WTC11 (cell line): ENCODE data around the gene KLHL41. TPM values are rescaled to one million over a fixed set of nuclear protein-coding genes. Genes with fewer than 3 reads are reported as not detected.

Experiments
- ATAC-seq: fragments of 200-7000 bp; cut with Tn5 transposase; 2 replicates; pipeline ENCODE4 v1.10.0; 2021; ENCODE audit warnings: mild to moderate bottlenecking, moderate library complexity
- CTCF ChIA-PET: fragments of 300-600 bp; sonication (Branson Sonifier 250); formaldehyde crosslinking; loops from one replicate; lab custom pipeline; 2021; ENCODE audit warnings: antibody characterized with exemption; lab: Charles Lee
- POLR2A ChIA-PET: fragments of 350-600 bp; sonication (Branson Sonifier 250); formaldehyde crosslinking; loops from one replicate; lab custom pipeline; 2021; ENCODE audit warnings: antibody characterized with exemption; lab: Charles Lee
- DNase-seq: peaks from one replicate; pipeline ENCODE4 v3.0.0; 2021; ENCODE audit warnings: low spot score
- H3K27ac Mint-ChIP-seq: 2 replicates; pipeline ENCODE4 v1.8.0; 2021; ENCODE audit warnings: mixed read lengths
- H3K27me3 Mint-ChIP-seq: 2 replicates; pipeline ENCODE4 v1.8.0; 2021; ENCODE audit warnings: low read depth, mild to moderate bottlenecking, moderate library complexity, mixed read lengths
- H3K36me3 Mint-ChIP-seq: 2 replicates; pipeline ENCODE4 v1.8.0; 2021; ENCODE audit warnings: mixed read lengths
- H3K4me1 Mint-ChIP-seq: 2 replicates; pipeline ENCODE4 v1.8.0; 2022; ENCODE audit warnings: mixed read lengths
- H3K4me3 Mint-ChIP-seq: 2 replicates; pipeline ENCODE4 v1.8.0; 2021; ENCODE audit warnings: mild to moderate bottlenecking, moderate library complexity, mixed read lengths
- H3K9me3 Mint-ChIP-seq: 2 replicates; pipeline ENCODE4 v1.8.0; 2021; ENCODE audit warnings: mixed read lengths
- ATF2 ChIP-seq: sonication (generic); formaldehyde crosslinking; IDR thresholded peaks from 2 replicates; pipeline ENCODE4 v1.8.1; 2022; ENCODE audit warnings: low read depth, missing genetic modification reagents, borderline replicate concordance
- ATF3 ChIP-seq: sonication (generic); formaldehyde crosslinking; conservative IDR thresholded peaks from 2 replicates; pipeline ENCODE4 v1.8.1; 2022; ENCODE audit warnings: mild to moderate bottlenecking, missing genetic modification reagents
- CREB1 ChIP-seq: sonication (generic); formaldehyde crosslinking; IDR thresholded peaks from 2 replicates; pipeline ENCODE4 v1.8.0; 2023; ENCODE audit warnings: mild to moderate bottlenecking, missing genetic modification reagents
- CREM ChIP-seq: sonication (generic); formaldehyde crosslinking; IDR thresholded peaks from 2 replicates; pipeline ENCODE4 v1.8.1; 2022; ENCODE audit warnings: mild to moderate bottlenecking, missing genetic modification reagents, moderate library complexity
- E2F5 ChIP-seq: sonication (generic); formaldehyde crosslinking; IDR thresholded peaks from 2 replicates; pipeline ENCODE4 v1.8.1; 2022; ENCODE audit warnings: mild to moderate bottlenecking, moderate library complexity, missing genetic modification reagents
- ELF4 ChIP-seq: sonication (generic); formaldehyde crosslinking; IDR thresholded peaks from 2 replicates; pipeline ENCODE4 v1.8.1; 2022; ENCODE audit warnings: low read depth, mild to moderate bottlenecking, moderate library complexity, missing genetic modification reagents
- ESRRA ChIP-seq: sonication (generic); formaldehyde crosslinking; IDR thresholded peaks from 2 replicates; pipeline ENCODE4 v1.8.1; 2022; ENCODE audit warnings: mild to moderate bottlenecking, missing genetic modification reagents, borderline replicate concordance
- GABPB1 ChIP-seq: sonication (generic); formaldehyde crosslinking; IDR thresholded peaks from 2 replicates; pipeline ENCODE4 v1.8.1; 2023; ENCODE audit warnings: mild to moderate bottlenecking, missing genetic modification reagents
- HMGA2 ChIP-seq: fragments of 250-450 bp; sonication (Bioruptor Pico); IDR thresholded peaks from 2 replicates; pipeline ENCODE4 v1.4.0; 2021; ENCODE audit warnings: mild to moderate bottlenecking, moderate library complexity
- KAT7 ChIP-seq: sonication (generic); formaldehyde crosslinking; IDR thresholded peaks from 2 replicates; pipeline ENCODE4 v1.8.1; 2023; ENCODE audit warnings: missing genetic modification reagents, mild to moderate bottlenecking, borderline replicate concordance
- MLX ChIP-seq: sonication (generic); formaldehyde crosslinking; IDR thresholded peaks from 2 replicates; pipeline ENCODE4 v1.8.1; 2023; ENCODE audit warnings: mild to moderate bottlenecking, missing genetic modification reagents, moderate library complexity
- NR2C2 ChIP-seq: sonication (generic); formaldehyde crosslinking; IDR thresholded peaks from 2 replicates; pipeline ENCODE4 v1.8.0; 2022; ENCODE audit warnings: mild to moderate bottlenecking, missing genetic modification reagents
- OVOL2 ChIP-seq: fragments of 250-450 bp; sonication (Bioruptor Pico); IDR thresholded peaks from 2 replicates; pipeline ENCODE4 v1.9.0; 2021; ENCODE audit warnings: mild to moderate bottlenecking, borderline replicate concordance
- RELA ChIP-seq: sonication (generic); formaldehyde crosslinking; IDR thresholded peaks from 2 replicates; pipeline ENCODE4 v1.8.1; 2022; ENCODE audit warnings: missing genetic modification reagents, mild to moderate bottlenecking, borderline replicate concordance
- SMAD3 ChIP-seq: sonication (generic); formaldehyde crosslinking; IDR thresholded peaks from 2 replicates; pipeline ENCODE4 v1.8.0; 2022; ENCODE audit warnings: missing genetic modification reagents, mild to moderate bottlenecking, borderline replicate concordance
- SMAD4 ChIP-seq: sonication (generic); formaldehyde crosslinking; IDR thresholded peaks from 2 replicates; pipeline ENCODE4 v1.8.0; 2022; ENCODE audit warnings: mild to moderate bottlenecking, missing genetic modification reagents
- SOX15 ChIP-seq: fragments of 250-450 bp; sonication (Bioruptor Pico); IDR thresholded peaks from 2 replicates; pipeline ENCODE4 v1.9.0; 2021; ENCODE audit warnings: mild to moderate bottlenecking
- TEAD1 ChIP-seq: sonication (generic); formaldehyde crosslinking; IDR thresholded peaks from 2 replicates; pipeline ENCODE4 v1.8.0; 2022; ENCODE audit warnings: mild to moderate bottlenecking, missing genetic modification reagents
- TEAD4 ChIP-seq: sonication (generic); formaldehyde crosslinking; IDR thresholded peaks from 2 replicates; pipeline ENCODE4 v1.8.0; 2022; ENCODE audit warnings: mild to moderate bottlenecking, missing genetic modification reagents
- TP53 ChIP-seq: sonication (generic); formaldehyde crosslinking; IDR thresholded peaks from 2 replicates; pipeline ENCODE4 v1.8.1; 2023; ENCODE audit warnings: mild to moderate bottlenecking, missing genetic modification reagents
- USF1 ChIP-seq: sonication (generic); formaldehyde crosslinking; IDR thresholded peaks from 2 replicates; pipeline ENCODE4 v1.8.0; 2022; ENCODE audit warnings: mild to moderate bottlenecking, missing genetic modification reagents
- ZBTB21 ChIP-seq: sonication (generic); formaldehyde crosslinking; IDR thresholded peaks from 2 replicates; pipeline ENCODE4 v1.8.1; 2023; ENCODE audit warnings: mild to moderate bottlenecking, missing genetic modification reagents, borderline replicate concordance
- ZNF281 ChIP-seq: sonication (generic); formaldehyde crosslinking; IDR thresholded peaks from 2 replicates; pipeline ENCODE4 v1.8.0; 2023; ENCODE audit warnings: mild to moderate bottlenecking, missing genetic modification reagents
- ZNF671 ChIP-seq: fragments of 250-450 bp; sonication (Bioruptor Pico); IDR thresholded peaks from 2 replicates; pipeline ENCODE4 v1.8.0; 2021; ENCODE audit warnings: mild to moderate bottlenecking
- total RNA-seq: library from RNA; stranded (reverse); gene quantifications from 3 replicates; pipeline ENCODE4 v1.2.3, GENCODE V29; 2021

Gene KLHL41
- total RNA-seq, 1 experiment from 2014 or later: not detected

GRCh38 chr2:169490834-169491233 lies 18.7 kb upstream of the KLHL41 start (continued):
- TF ChIP-seq ELF4 (CRISPR knock-in tag) (no peak), MLX (CRISPR knock-in tag) (no peak), SOX15 (CRISPR knock-in tag) (no peak), SMAD4 (CRISPR knock-in tag) (no peak), ESRRA (CRISPR knock-in tag) (no peak)

- DNase-seq (no peak), ATAC-seq (no peak)
- TF ChIP-seq GABPB1 (no peak), TEAD1 (CRISPR knock-in tag) (no peak), ATF3 (CRISPR knock-in tag) (no peak), NR2C2 (CRISPR knock-in tag) (no peak), HMGA2 (CRISPR knock-in tag) (no peak), ZNF671 (no peak), ATF2 (no peak), TEAD4 (CRISPR knock-in tag) (no peak), OVOL2 (no peak), KAT7 (CRISPR knock-in tag) (no peak), CREB1 (no peak), CREM (no peak)
- Mint-ChIP-seq H3K27me3 (no peaks in the 10 kb centered on the region), H3K4me3 (no peak overlapping the region), H3K9me3 (peaks cover 5% of the 10 kb centered on the region), H3K36me3 (no peaks in the 10 kb centered on the region), H3K27ac (no peak overlapping the region), H3K4me1 (no peaks in the 10 kb centered on the region)
- POLR2A ChIA-PET: no interaction called here
- CTCF ChIA-PET: interaction anchor here (0.7 kb wide), 1 partner anchor 834 kb away, joined by 3 read pairs; no protein-coding TSS in a partner anchor
These were observed 18.1 kb upstream of the KLHL41 start for GRCh38 chr2:169491378-169491777.

GRCh38 chr2:169493360-169493759 lies 16.1 kb upstream of the KLHL41 start:
- no peak for ATAC-seq
- Mint-ChIP-seq H3K27me3 (no peaks in the 10 kb centered on the region), H3K4me3 (no peak overlapping the region), H3K27ac (no peak overlapping the region), H3K9me3 (peaks cover 5% of the 10 kb centered on the region)
- ChIA-PET CTCF (no interaction called here), POLR2A (no interaction called here)
- DNase-seq: no peak
- TF ChIP-seq TP53 (CRISPR knock-in tag): no peak
- TF ChIP-seq, all 79 proteins: peak for 0
- Mint-ChIP-seq H3K4me1 (no peaks in the 10 kb centered on the region), H3K36me3 (no peaks in the 10 kb centered on the region)

GRCh38 chr2:169495310-169495928 lies 14.1 kb upstream of the KLHL41 start:
- Mint-ChIP-seq H3K27me3 (no peaks in the 10 kb centered on the region), H3K4me1 (no peaks in the 10 kb centered on the region), H3K27ac (no peak overlapping the region)
- ATAC-seq (no peak), DNase-seq (no peak)
- TF ChIP-seq GABPB1 (no peak), ZNF281 (no peak), SMAD3 (CRISPR knock-in tag) (no peak), NR2C2 (CRISPR knock-in tag) (no peak), RELA (no peak), USF1 (CRISPR knock-in tag) (no peak), ZBTB21 (no peak), E2F5 (no peak), TEAD4 (CRISPR knock-in tag) (no peak)
- TF ChIP-seq, all 79 proteins: peak for 0
- Mint-ChIP-seq H3K9me3 (peaks cover 5% of the 10 kb centered on the region), H3K4me3 (no peak overlapping the region), H3K36me3 (no peaks in the 10 kb centered on the region)
- POLR2A ChIA-PET: no interaction called here
- CTCF ChIA-PET: no interaction called here
